Gastroesophageal sphincter (tissue), 3 donors: ENCODE measurements around the gene EEF2K.

Experiments
- CTCF ChIP-seq, 4 experiments: fragments of 200-600 bp in 2 of 4; fragments of 450-650 bp in 2 of 4; sonication (generic) in 1 of 4; IDR thresholded peaks; one replicate each; pipeline ENCODE4 v1.5.1; 2017 to 2019; ENCODE audit warnings: antibody characterized with exemption in 4 of 4, mild to moderate bottlenecking in 2 of 4, moderate library complexity in 2 of 4
- POLR2A ChIP-seq, 2 donors: fragments of 450-650 bp; IDR thresholded peaks; one replicate each; pipeline ENCODE4 v1.6.1; 2017; ENCODE audit warnings: antibody characterized with exemption in 2 of 2, mild to moderate bottlenecking in 2 of 2, moderate library complexity in 1 of 2

- TF ChIP-seq CTCF (IDR thresholded peaks at IDR 0.05): no peak
- no peak for TF ChIP-seq POLR2A (IDR thresholded peaks at IDR 0.05)
These were observed 15.9 kb downstream of the EEF2K start for GRCh38 chr16:22222006-22222405.
